SK-N-SH (cell line): ENCODE measurements around the gene CLIC5. TPM values are rescaled to one million over a fixed set of nuclear protein-coding genes. Genes with fewer than 3 reads are reported as not detected.

Experiments used
- CTCF ChIA-PET: fragments of 300-600, 350-600 bp; formaldehyde crosslinking; extraction: SDS; loops from one replicate; lab custom pipeline; 2021; lab: Yijun Ruan, JAX
- POLR2A ChIA-PET: fragments of 350-600 bp; sonication (Branson Sonifier 250); formaldehyde crosslinking; extraction: SDS; loops from one replicate; lab custom pipeline; 2020; ENCODE audit warnings: antibody characterized with exemption, inconsistent platforms; lab: Yijun Ruan, JAX
- DNase-seq: peaks from one replicate; pipeline ENCODE4 v3.0.0; 2012
- H2AFZ ChIP-seq: fragments of 200-600 bp; sonication (generic); 2 replicates; pipeline ENCODE4 v1.8.1; 2016; ENCODE audit warnings: antibody characterized with exemption, mild to moderate bottlenecking, low read depth
- H3F3A ChIP-seq: fragments of 200-600 bp; sonication (generic); replicated peaks from 2 replicates; pipeline ENCODE3; 2016; ENCODE audit warnings: antibody characterized with exemption, mild to moderate bottlenecking; ENCODE audit not compliant: insufficient read depth
- H3K27ac ChIP-seq, 2 experiments: fragments of 200-500 bp in 1 of 2; fragments of 200-600 bp in 1 of 2; sonication (Bioruptor generic) in 1 of 2; sonication (generic), shearing (Covaris generic) in 1 of 2; 2 replicates each; pipeline versions ENCODE4 v1.5.1 to v1.6.1; 2014 to 2016; ENCODE audit warnings: low read depth in 2 of 2, inconsistent platforms in 1 of 2, low read length in 1 of 2, mild to moderate bottlenecking in 1 of 2, mixed read lengths in 1 of 2
- H3K27me3 ChIP-seq: fragments of 200-600 bp; sonication (generic), shearing (Covaris generic); 2 replicates; pipeline ENCODE4 v1.6.1; 2016; ENCODE audit warnings: mixed run types; ENCODE audit not compliant: insufficient read depth
- H3K36me3 ChIP-seq, 2 experiments: fragments of 200-500 bp in 1 of 2; fragments of 200-600 bp in 1 of 2; sonication (Bioruptor generic) in 1 of 2; sonication (generic) in 1 of 2; replicated peaks in 1 of 2; 2 replicates each; pipeline versions ENCODE3 to v1.5.1; 2014 to 2016; ENCODE audit warnings: low read length in 1 of 2, mild to moderate bottlenecking in 1 of 2; ENCODE audit not compliant: insufficient read depth in 2 of 2, control insufficient read depth in 1 of 2
- H3K4me1 ChIP-seq, 2 experiments: fragments of 200-500 bp in 1 of 2; fragments of 200-600 bp in 1 of 2; sonication (Bioruptor generic) in 1 of 2; sonication (generic), shearing (Covaris generic) in 1 of 2; 2 replicates each; pipeline versions ENCODE4 v1.5.1 to v1.6.1; 2014 to 2016; ENCODE audit warnings: low read depth in 1 of 2, low read length in 1 of 2, mixed run types in 1 of 2; ENCODE audit not compliant: insufficient read depth in 2 of 2, control insufficient read depth in 1 of 2
- H3K4me2 ChIP-seq: fragments of 200-600 bp; sonication (generic), shearing (Covaris generic); 2 replicates; pipeline ENCODE4 v1.6.1; 2017; ENCODE audit warnings: mixed run types
- H3K4me3 ChIP-seq, 2 experiments: fragments of 200-500 bp in 1 of 2; fragments of 200-600 bp in 1 of 2; sonication (Bioruptor generic) in 1 of 2; sonication (generic), shearing (Covaris generic) in 1 of 2; 2 replicates each; pipeline versions ENCODE4 v1.5.1 to v1.8.1; 2014 to 2016; ENCODE audit warnings: low read depth in 2 of 2, inconsistent platforms in 1 of 2, low read length in 1 of 2, mild to moderate bottlenecking in 1 of 2, mixed read lengths in 1 of 2, moderate library complexity in 1 of 2
- H3K79me2 ChIP-seq: fragments of 200-600 bp; sonication (generic); 2 replicates; pipeline ENCODE4 v1.8.1; 2017; ENCODE audit warnings: mild to moderate bottlenecking; ENCODE audit not compliant: insufficient read depth
- H3K9ac ChIP-seq: fragments of 200-600 bp; sonication (generic); 2 replicates; pipeline ENCODE4 v1.6.1; 2017; ENCODE audit warnings: mixed run types
- H3K9me2 ChIP-seq: fragments of 200-600 bp; sonication (generic); 2 replicates; pipeline ENCODE4 v1.6.1; 2017; ENCODE audit warnings: mixed run types
- H3K9me3 ChIP-seq: fragments of 200-600 bp; sonication (generic); 2 replicates; pipeline ENCODE4 v1.6.1; 2017; ENCODE audit warnings: mixed run types, mild to moderate bottlenecking, moderate library complexity
- H4K20me1 ChIP-seq: fragments of 200-600 bp; sonication (generic); 2 replicates; pipeline ENCODE4 v1.6.1; 2017; ENCODE audit warnings: mild to moderate bottlenecking, mixed run types; ENCODE audit not compliant: insufficient read depth
- FOSL2 ChIP-seq: IDR thresholded peaks from 2 replicates; pipeline ENCODE4 v1.4.0; 2012; ENCODE audit warnings: low read depth, mild to moderate bottlenecking, moderate library complexity, borderline replicate concordance
- NRF1 ChIP-seq: IDR thresholded peaks from 2 replicates; pipeline ENCODE4 v1.6.1; 2012; ENCODE audit warnings: low read depth, mild to moderate bottlenecking, low read length
- POLR2AphosphoS5 ChIP-seq: IDR thresholded peaks from 2 replicates; pipeline ENCODE4 v1.6.1; 2012; ENCODE audit warnings: low read depth, low read length
- RCOR1 ChIP-seq: fragments of 150-350 bp; IDR thresholded peaks from 2 replicates; pipeline ENCODE4 v1.6.1; 2017; ENCODE audit warnings: antibody characterized with exemption, low read length
- SIN3A ChIP-seq: IDR thresholded peaks from 2 replicates; pipeline ENCODE4 v1.6.1; 2012; ENCODE audit warnings: low read depth, mild to moderate bottlenecking, low read length, moderate library complexity, borderline replicate concordance
- SMC3 ChIP-seq: IDR thresholded peaks from 2 replicates; pipeline ENCODE4 v1.6.1; 2012; ENCODE audit warnings: low read depth, low read length, improper control_type of control experiment
- WGBS: methylation state at CpG from one replicate; pipeline ENCODE4 v1.1.6; 2017; ENCODE audit warnings: low lambda C conversion rate; 5-methylcytosine and 5-hydroxymethylcytosine counted together
- polyA plus RNA-seq, 3 experiments: library from polyadenylated mRNA; depleted of rRNA; stranded (reverse); fragments of >200 nt; gene quantifications; 2 replicates each; pipeline ENCODE4 v1.2.3, GENCODE V29; 2012
- TF ChIP-seq, protein P1 (sequence below): fragments of 150-350 bp; IDR thresholded peaks from 2 replicates; pipeline ENCODE4 v1.6.1; 2017; ENCODE audit warnings: antibody characterized with exemption, low read length, low read depth, borderline replicate concordance
- TF ChIP-seq, protein P2 (sequence below): IDR thresholded peaks from 2 replicates; pipeline ENCODE4 v1.4.0; 2012; ENCODE audit warnings: low read depth, borderline replicate concordance
- TF ChIP-seq, protein P3 (sequence below): fragments of 150-350 bp; IDR thresholded peaks from 2 replicates; pipeline ENCODE4 v1.6.1; 2016; ENCODE audit warnings: mild to moderate bottlenecking, low read depth, low read length
- TF ChIP-seq, protein P4 (sequence below): IDR thresholded peaks from 2 replicates; pipeline ENCODE4 v1.4.0; 2012; ENCODE audit warnings: low read depth
- TF ChIP-seq, protein P5 (sequence below): IDR thresholded peaks from 2 replicates; pipeline ENCODE4 v1.4.0; 2012; ENCODE audit warnings: low read depth, borderline replicate concordance

Gene CLIC5
- polyA plus RNA-seq, 1 of the 3 experiments (the other 2 are of a cell fraction), result 0.03 TPM

DNA sequence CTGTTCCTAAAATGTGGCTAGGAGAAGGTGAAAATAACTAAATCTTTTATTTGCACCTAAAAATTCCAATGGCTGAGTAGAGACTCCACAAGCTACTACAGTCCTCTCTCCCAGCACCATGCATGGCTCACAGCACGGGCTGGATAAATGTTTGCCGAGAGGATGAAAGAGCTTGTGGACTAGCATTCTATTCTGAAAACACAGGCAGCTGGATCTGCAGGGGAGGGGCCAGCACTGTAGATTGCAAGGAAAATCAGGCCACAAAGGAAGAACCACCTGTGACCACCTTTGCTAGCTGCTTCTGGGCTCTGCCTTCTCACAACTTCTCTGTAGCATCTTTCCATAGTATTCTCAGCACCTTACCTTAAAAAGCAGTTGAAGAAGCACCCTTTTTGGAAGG lies 46.6 kb downstream of the CLIC5 start:
- 3% methylated on average over 2 of the region's 2 CpGs for WGBS

DNA sequence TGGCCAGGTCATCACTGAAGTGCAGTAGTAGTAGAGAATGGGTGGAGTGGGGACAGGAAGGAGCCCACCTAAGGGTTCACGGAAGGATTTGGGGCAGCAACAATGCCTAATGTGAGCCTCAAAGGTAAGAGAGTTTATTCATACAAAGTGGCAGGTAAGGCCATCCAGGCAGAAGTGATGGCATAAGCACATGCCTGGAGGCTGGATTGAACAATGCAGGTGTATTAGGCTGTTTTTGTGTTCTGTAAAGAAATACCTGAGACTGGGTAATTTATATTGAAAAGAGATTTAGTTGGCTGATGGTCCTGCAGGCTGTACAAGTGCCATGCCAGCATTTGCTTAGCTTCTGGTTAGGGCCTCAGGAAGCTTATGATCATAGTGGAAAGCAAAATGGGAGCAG lies 48.3 kb downstream of the CLIC5 start:
- Histone ChIP-seq H3K4me1 (no peaks in the 10 kb centered on the region), H3F3A (no peaks in the 10 kb centered on the region), H3K4me2 (no peak overlapping the region), H4K20me1 (no peaks in the 10 kb centered on the region), H3K9me3 (no peaks in the 10 kb centered on the region), H3K9ac (no peak overlapping the region), H3K27me3 (peaks cover 12% of the 10 kb centered on the region; the same call in 1 of the 2 replicates), H3K4me3 (no peak overlapping the region)
- CTCF ChIA-PET, result no interaction called here
- POLR2A ChIA-PET, result no interaction called here
- DNase-seq, result no peak
- TF ChIP-seq, protein P1, sequence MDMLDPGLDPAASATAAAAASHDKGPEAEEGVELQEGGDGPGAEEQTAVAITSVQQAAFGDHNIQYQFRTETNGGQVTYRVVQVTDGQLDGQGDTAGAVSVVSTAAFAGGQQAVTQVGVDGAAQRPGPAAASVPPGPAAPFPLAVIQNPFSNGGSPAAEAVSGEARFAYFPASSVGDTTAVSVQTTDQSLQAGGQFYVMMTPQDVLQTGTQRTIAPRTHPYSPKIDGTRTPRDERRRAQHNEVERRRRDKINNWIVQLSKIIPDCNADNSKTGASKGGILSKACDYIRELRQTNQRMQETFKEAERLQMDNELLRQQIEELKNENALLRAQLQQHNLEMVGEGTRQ, result no peak
- TF ChIP-seq SIN3A (no peak), RCOR1 (no peak), POLR2AphosphoS5 (no peak), NRF1 (no peak), FOSL2 (no peak)
- TF ChIP-seq, protein P2, sequence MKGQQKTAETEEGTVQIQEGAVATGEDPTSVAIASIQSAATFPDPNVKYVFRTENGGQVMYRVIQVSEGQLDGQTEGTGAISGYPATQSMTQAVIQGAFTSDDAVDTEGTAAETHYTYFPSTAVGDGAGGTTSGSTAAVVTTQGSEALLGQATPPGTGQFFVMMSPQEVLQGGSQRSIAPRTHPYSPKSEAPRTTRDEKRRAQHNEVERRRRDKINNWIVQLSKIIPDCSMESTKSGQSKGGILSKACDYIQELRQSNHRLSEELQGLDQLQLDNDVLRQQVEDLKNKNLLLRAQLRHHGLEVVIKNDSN, result no peak
- TF ChIP-seq, protein P3, sequence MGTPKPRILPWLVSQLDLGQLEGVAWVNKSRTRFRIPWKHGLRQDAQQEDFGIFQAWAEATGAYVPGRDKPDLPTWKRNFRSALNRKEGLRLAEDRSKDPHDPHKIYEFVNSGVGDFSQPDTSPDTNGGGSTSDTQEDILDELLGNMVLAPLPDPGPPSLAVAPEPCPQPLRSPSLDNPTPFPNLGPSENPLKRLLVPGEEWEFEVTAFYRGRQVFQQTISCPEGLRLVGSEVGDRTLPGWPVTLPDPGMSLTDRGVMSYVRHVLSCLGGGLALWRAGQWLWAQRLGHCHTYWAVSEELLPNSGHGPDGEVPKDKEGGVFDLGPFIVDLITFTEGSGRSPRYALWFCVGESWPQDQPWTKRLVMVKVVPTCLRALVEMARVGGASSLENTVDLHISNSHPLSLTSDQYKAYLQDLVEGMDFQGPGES, result no peak
- TF ChIP-seq, protein P4, sequence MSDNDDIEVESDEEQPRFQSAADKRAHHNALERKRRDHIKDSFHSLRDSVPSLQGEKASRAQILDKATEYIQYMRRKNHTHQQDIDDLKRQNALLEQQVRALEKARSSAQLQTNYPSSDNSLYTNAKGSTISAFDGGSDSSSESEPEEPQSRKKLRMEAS, result no peak
- TF ChIP-seq, all 33 proteins: peak for 0
- WGBS, result 6% methylated on average over 1 of the region's 1 CpG
- Histone ChIP-seq H3K36me3 (no peaks in the 10 kb centered on the region), H2AFZ (no peak overlapping the region), H3K79me2 (no peaks in the 10 kb centered on the region), H3K27ac (no peak overlapping the region), H3K9me2 (no peaks in the 10 kb centered on the region)

More for the DNA sequence above, 46.6 kb downstream of the CLIC5 start:
- no peak overlapping the region for H2AFZ ChIP-seq
- POLR2A ChIA-PET, result no interaction called here
- TF ChIP-seq, protein P5, sequence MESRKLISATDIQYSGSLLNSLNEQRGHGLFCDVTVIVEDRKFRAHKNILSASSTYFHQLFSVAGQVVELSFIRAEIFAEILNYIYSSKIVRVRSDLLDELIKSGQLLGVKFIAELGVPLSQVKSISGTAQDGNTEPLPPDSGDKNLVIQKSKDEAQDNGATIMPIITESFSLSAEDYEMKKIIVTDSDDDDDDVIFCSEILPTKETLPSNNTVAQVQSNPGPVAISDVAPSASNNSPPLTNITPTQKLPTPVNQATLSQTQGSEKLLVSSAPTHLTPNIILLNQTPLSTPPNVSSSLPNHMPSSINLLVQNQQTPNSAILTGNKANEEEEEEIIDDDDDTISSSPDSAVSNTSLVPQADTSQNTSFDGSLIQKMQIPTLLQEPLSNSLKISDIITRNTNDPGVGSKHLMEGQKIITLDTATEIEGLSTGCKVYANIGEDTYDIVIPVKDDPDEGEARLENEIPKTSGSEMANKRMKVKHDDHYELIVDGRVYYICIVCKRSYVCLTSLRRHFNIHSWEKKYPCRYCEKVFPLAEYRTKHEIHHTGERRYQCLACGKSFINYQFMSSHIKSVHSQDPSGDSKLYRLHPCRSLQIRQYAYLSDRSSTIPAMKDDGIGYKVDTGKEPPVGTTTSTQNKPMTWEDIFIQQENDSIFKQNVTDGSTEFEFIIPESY, result no peak
- no peak for TF ChIP-seq SMC3
- no peak overlapping the region for H3K9ac ChIP-seq
- DNase-seq, result no peak
- H3K79me2 ChIP-seq, result no peaks in the 10 kb centered on the region
- no peak overlapping the region for H3K27ac ChIP-seq
- no peaks in the 10 kb centered on the region for H3K36me3 ChIP-seq
- H3K27me3 ChIP-seq, result peaks cover 12% of the 10 kb centered on the region; the same call in 1 of the 2 replicates
- no peaks in the 10 kb centered on the region for H3K4me1 ChIP-seq
- no peaks in the 10 kb centered on the region for H4K20me1 ChIP-seq
- H3K9me2 ChIP-seq, result no peaks in the 10 kb centered on the region
- H3K9me3 ChIP-seq, result no peaks in the 10 kb centered on the region
- CTCF ChIA-PET, result interaction anchor here (1.6 kb wide), 1 partner anchor 39 kb away, joined by 6 read pairs; no protein-coding TSS in a partner anchor
- no peaks in the 10 kb centered on the region for H3F3A ChIP-seq
- no peak overlapping the region for H3K4me3 ChIP-seq
- no peak overlapping the region for H3K4me2 ChIP-seq
